OCI-LY3 (cell line): ENCODE measurements around the gene EGLN1.

ENCODE experiments used
- H2AFZ ChIP-seq: fragments of 200-600, 300-600 bp; shearing (Covaris generic); 2 replicates; pipeline ENCODE4 v1.6.0; 2014; ENCODE audit warnings: antibody characterized with exemption, low read depth, low read length
- H3K27ac ChIP-seq: fragments of 200-600, 300-600 bp; sonication (generic); 2 replicates; pipeline ENCODE4 v1.5.1; 2014; ENCODE audit warnings: mild to moderate bottlenecking, low read length, moderate library complexity, mixed read lengths
- H3K27me3 ChIP-seq: fragments of 200-600, 300-600 bp; sonication (generic); 2 replicates; pipeline ENCODE4 v1.6.1; 2014; ENCODE audit warnings: low read depth, low read length, mixed read lengths
- H3K36me3 ChIP-seq: fragments of 200-600, 300-600 bp; sonication (generic); replicated peaks from 2 replicates; pipeline ENCODE3; 2014; ENCODE audit warnings: low read depth, low read length, mixed read lengths
- H3K4me1 ChIP-seq: fragments of 300-600, 200-600 bp; sonication (generic); 2 replicates; pipeline ENCODE4 v1.6.1; 2014; ENCODE audit warnings: low read length, mixed read lengths
- H3K4me2 ChIP-seq: fragments of 200-600, 300-600 bp; sonication (generic); 2 replicates; pipeline ENCODE4 v1.6.1; 2014; ENCODE audit warnings: low read length, mixed read lengths
- H3K4me3 ChIP-seq: fragments of 300-600, 200-600 bp; sonication (generic); 2 replicates; pipeline ENCODE4 v1.5.1; 2014; ENCODE audit warnings: antibody characterized with exemption, mild to moderate bottlenecking, low read length, moderate library complexity
- H3K79me2 ChIP-seq: fragments of 300-600, 200-600 bp; shearing (Covaris generic); 2 replicates; pipeline ENCODE4 v1.6.1; 2014; ENCODE audit warnings: mild to moderate bottlenecking, low read length, mixed read lengths
- H3K9ac ChIP-seq: fragments of 300-600, 200-600 bp; shearing (Covaris generic); 2 replicates; pipeline ENCODE4 v1.6.0; 2014; ENCODE audit warnings: mild to moderate bottlenecking, low read length, moderate library complexity
- H3K9me3 ChIP-seq: fragments of 200-600, 300-600 bp; shearing (Covaris generic); 2 replicates; pipeline ENCODE4 v1.6.1; 2014; ENCODE audit warnings: low read length, mixed read lengths; ENCODE audit not compliant: insufficient read depth
- H4K20me1 ChIP-seq: fragments of 200-600, 300-600 bp; sonication (generic); 2 replicates; pipeline ENCODE4 v1.6.1; 2016; ENCODE audit warnings: low read length, mixed read lengths; ENCODE audit not compliant: insufficient read depth
- CTCF ChIP-seq: fragments of 200-600, 300-600 bp; sonication (generic); IDR thresholded peaks from 2 replicates; pipeline ENCODE4 v1.5.1; 2014; ENCODE audit warnings: antibody characterized with exemption, low read length, low read depth
- EZH2phosphoT487 ChIP-seq: fragments of 200-600 bp; shearing (Covaris generic); IDR thresholded peaks from 2 replicates; pipeline ENCODE4 v1.6.1; 2018; ENCODE audit warnings: antibody characterized with exemption, mixed run types, low read depth

Gene EGLN1

DNA sequence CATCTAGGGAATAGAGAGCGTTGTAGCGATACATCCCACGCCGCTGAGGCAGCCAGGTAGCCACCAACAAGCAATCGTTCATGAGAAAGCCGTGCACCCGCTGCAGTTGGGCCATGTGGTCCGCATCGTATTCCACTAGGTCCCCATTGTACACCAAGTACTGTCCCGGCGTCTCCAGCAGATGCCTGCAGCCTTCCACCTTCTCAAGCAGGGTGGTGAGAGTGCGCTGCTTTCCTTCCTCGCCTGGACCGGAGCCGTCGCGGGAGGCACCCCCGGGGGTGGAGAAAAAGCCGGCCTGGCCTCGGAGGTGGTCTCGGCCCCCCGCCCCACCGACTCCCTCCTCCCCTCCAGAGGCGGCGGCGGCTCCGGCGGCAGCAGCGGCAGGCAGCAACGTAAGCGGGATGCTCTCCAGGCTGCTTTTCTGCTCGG is 85.0 kb downstream of the EGLN1 start:
- Histone ChIP-seq H3K9me3 (no peaks in the 10 kb centered on the region), H2AFZ (peak overlapping the region; percentile 78; the same call in 1 of the 2 replicates), H3K79me2 (peaks cover 77% of the 10 kb centered on the region), H3K9ac (peak overlapping the region; percentile 77), H3K27me3 (no peaks in the 10 kb centered on the region), H3K4me3 (peak overlapping the region; percentile 92), H4K20me1 (no peaks in the 10 kb centered on the region), H3K36me3 (peaks cover 14% of the 10 kb centered on the region), H3K4me1 (peaks cover 43% of the 10 kb centered on the region), H3K27ac (peak overlapping the region; percentile 41; the same call in 1 of the 2 replicates), H3K4me2 (peak overlapping the region; percentile 86)
- TF ChIP-seq CTCF: no peak
- no peak for TF ChIP-seq EZH2phosphoT487

DNA sequence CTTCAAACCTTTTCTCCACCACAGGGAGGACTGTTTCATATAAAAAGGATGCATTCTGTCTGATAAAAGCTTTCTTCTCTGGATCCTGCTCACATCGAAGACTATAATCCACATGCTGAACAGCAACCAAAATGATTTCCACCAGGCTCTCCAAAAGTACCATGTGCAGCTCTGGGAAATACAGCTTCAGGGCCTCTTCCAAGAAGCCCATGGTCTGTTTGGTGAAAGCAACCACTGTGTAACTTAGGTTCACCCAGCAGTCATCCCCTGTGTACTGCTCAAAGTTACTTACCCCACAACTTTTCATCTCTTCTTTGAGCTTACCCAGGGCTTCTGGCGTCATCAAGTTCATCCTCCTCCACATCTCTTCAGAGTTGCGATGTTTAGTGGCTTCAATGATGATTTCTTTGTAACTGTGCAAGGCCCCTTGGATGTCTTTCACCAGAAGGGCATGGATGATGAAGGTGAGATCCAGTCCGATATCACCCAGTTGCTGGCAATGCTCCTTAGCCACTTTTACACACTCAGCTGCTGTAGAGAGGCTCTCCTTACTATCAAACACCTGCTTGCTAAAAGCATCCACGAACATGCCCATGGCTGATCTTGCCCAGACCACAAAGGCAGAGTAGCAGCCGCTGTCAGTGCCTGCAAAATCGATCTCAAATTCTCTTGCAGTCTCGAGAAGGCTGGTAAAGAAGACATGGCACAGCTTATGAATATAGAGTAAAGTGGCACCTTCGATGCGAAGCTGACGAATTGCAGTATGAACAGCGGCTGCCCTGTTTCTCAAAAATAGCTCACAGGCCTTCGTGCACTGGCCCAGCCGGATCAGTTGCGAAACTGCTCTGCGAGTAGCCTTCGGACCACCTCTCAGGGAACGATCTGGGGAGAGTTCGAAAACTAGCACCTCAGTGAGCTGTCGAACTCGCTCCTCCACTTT is 86.2 kb downstream of the EGLN1 start:
- Histone ChIP-seq H3K4me3 (peak overlapping the region; percentile 92), H3K9me3 (no peaks in the 10 kb centered on the region), H3K4me1 (peaks cover 43% of the 10 kb centered on the region)

GRCh38 chr1:231334952-231335351 is 87.1 kb downstream of the EGLN1 start:
- Histone ChIP-seq H3K9me3 (no peaks in the 10 kb centered on the region), H2AFZ (no peak overlapping the region), H3K9ac (no peak overlapping the region), H3K27me3 (no peaks in the 10 kb centered on the region), H4K20me1 (no peaks in the 10 kb centered on the region), H3K4me3 (no peak overlapping the region), H3K79me2 (peaks cover 70% of the 10 kb centered on the region), H3K27ac (no peak overlapping the region), H3K36me3 (peaks cover 12% of the 10 kb centered on the region), H3K4me1 (peaks cover 43% of the 10 kb centered on the region), H3K4me2 (peak overlapping the region; percentile 18)
- no peak for TF ChIP-seq CTCF
- no peak for TF ChIP-seq EZH2phosphoT487

More for the DNA sequence above, 86.2 kb downstream of the EGLN1 start:
- Histone ChIP-seq H3K4me2 (peak overlapping the region; percentile 86), H3K27me3 (no peaks in the 10 kb centered on the region), H2AFZ (no peak overlapping the region), H3K9ac (no peak overlapping the region), H3K79me2 (peaks cover 77% of the 10 kb centered on the region), H3K27ac (no peak overlapping the region), H3K36me3 (peaks cover 12% of the 10 kb centered on the region), H4K20me1 (no peaks in the 10 kb centered on the region)
- TF ChIP-seq CTCF: no peak
- no peak for TF ChIP-seq EZH2phosphoT487

DNA sequence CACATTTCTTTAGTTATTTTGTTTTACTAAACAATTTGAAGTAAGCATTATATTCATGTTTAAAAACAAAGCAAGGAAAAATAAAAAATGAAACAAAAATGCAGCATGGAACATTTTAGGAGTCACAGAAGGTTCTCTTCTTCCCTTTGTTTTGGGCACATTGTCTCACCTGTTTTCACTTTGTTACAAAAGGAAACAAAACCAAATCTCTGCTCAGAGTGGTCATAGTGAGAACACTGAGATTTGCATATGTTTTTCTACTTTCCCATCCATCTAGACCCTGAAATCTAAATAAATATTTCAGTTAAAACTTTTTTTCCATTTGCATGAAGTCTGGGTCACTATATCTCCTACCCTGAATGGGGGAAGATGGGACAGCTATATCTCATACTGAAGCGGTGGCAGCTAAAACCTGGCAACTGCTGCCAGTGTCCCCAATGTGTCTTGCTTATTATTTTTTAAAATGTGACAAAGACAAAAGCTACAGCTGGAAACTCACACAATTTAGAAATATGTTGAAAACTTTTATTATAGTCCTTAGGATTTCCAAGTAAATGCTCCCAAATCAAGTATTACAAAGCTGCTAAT is 87.9 kb downstream of the EGLN1 start:
- Histone ChIP-seq H2AFZ (no peak overlapping the region), H3K27ac (no peak overlapping the region), H3K9ac (no peak overlapping the region), H3K4me2 (peak overlapping the region; percentile 18), H3K79me2 (peaks cover 62% of the 10 kb centered on the region), H3K27me3 (no peaks in the 10 kb centered on the region), H3K36me3 (peaks cover 12% of the 10 kb centered on the region), H3K9me3 (no peaks in the 10 kb centered on the region), H3K4me1 (peaks cover 43% of the 10 kb centered on the region), H3K4me3 (peak overlapping the region; percentile 13; the same call in 1 of the 2 replicates), H4K20me1 (no peaks in the 10 kb centered on the region)
- TF ChIP-seq CTCF (no peak), EZH2phosphoT487 (no peak)
